KOPT-K1 (cell line): Measurements from ENCODE around the gene AP3B1.
"Not testable (repeated sequence)": the region's sequence is repeated elsewhere in the genome, so short reads cannot be mapped to it uniquely, and the experiment has no call there.

Experiments
- H3K27ac ChIP-seq: fragments of 200-600 bp; sonication (generic); 2 replicates; pipeline ENCODE4 v1.5.1; 2016; ENCODE audit warnings: antibody characterized with exemption, mild to moderate bottlenecking, low read depth, low read length; ENCODE audit not compliant: poor library complexity, severe bottlenecking
- H3K36me3 ChIP-seq: fragments of 200-600 bp; sonication (generic); 2 replicates; pipeline ENCODE4 v1.5.1; 2017; ENCODE audit warnings: antibody characterized with exemption, mild to moderate bottlenecking, low read length, moderate library complexity; ENCODE audit not compliant: insufficient read depth
- H3K9me3 ChIP-seq: fragments of 200-600 bp; sonication (generic); 2 replicates; pipeline ENCODE4 v1.5.1; 2017; ENCODE audit warnings: antibody characterized with exemption, low read length, mild to moderate bottlenecking; ENCODE audit not compliant: insufficient read depth, poor library complexity, severe bottlenecking

The AP3B1 gene

GRCh38 chr5:78190402-78190801 lies 104.1 kb downstream of the AP3B1 start:
- no peak overlapping the region for H3K27ac ChIP-seq
- peaks cover 14% of the 10 kb centered on the region for H3K9me3 ChIP-seq
- H3K36me3 ChIP-seq, result peaks cover 9% of the 10 kb centered on the region; the same call in 1 of the 2 replicates

DNA sequence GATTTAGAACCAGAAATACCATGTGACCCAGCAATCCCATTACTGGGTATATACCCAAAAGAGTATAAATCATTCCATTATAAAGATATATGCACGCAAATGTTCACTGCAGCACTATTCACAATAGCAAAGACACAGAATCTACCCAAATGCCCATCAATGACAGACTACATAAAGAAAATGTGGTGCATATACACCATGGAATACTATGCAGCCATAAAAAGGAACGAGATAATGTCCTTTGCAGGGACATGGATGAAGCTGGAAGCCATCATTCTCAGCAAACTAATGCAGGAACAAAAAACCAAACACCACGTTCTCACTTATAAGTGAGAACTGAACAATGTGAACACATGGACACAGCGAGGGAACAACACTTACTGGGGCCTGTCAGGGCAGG lies 105.8 kb downstream of the AP3B1 start:
- peaks cover 14% of the 10 kb centered on the region for H3K9me3 ChIP-seq
- H3K36me3 ChIP-seq, H3K27ac ChIP-seq: not testable (repeated sequence)

DNA sequence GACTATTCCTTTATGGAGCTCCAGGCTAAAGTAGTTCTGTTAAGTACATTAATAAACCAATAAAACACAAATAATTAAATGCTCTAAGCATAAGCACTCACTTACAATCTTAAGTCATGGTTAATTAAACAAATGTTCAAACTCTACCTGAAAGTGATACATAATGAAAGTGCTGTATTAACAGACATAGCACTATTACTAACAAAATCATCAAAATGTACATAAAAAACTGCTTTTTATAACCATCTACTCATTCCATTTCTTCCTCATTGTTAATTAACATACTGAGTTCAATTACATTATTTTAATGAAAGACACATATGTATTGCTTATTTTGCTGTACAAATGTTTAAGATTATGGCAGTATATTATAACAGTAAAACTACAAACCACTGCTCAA lies 107.3 kb downstream of the AP3B1 start:
- H3K9me3 ChIP-seq, result peaks cover 14% of the 10 kb centered on the region
- no peak overlapping the region for H3K27ac ChIP-seq
- peaks cover 17% of the 10 kb centered on the region; the same call in 1 of the 2 replicates for H3K36me3 ChIP-seq

- peaks cover 46% of the 10 kb centered on the region for H3K36me3 ChIP-seq
- H3K9me3 ChIP-seq, result peaks cover 7% of the 10 kb centered on the region
- H3K27ac ChIP-seq, result no peak overlapping the region
Observed at GRCh38 chr5:78182838-78183237, 111.7 kb downstream of the AP3B1 start.

DNA sequence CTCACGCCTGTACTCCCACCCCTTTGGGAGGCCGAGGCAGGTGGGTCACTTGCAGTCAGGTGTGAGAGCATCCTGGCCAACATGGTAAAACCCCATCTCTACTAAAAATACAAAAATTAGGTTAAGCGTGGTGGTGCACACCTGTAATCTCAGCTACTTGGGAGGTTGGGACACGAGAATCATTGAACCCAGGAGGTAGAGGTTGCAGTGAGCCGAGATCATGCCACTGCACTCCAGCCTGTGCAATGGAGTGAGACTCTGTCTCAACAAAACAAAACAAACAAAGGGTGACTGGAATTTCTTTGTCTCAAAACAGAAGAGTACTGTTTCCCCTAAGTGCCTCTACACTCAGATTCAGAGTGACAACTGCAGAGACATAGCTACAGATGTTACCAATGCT lies 116.1 kb downstream of the AP3B1 start:
- H3K9me3 ChIP-seq, result peaks cover 23% of the 10 kb centered on the region
- peaks cover 82% of the 10 kb centered on the region for H3K36me3 ChIP-seq
- no peak overlapping the region for H3K27ac ChIP-seq

- Histone ChIP-seq H3K9me3 (peaks cover 26% of the 10 kb centered on the region), H3K36me3 (peaks cover 44% of the 10 kb centered on the region)
- not testable (repeated sequence) for H3K27ac ChIP-seq
Observed at GRCh38 chr5:78170335-78170734, 124.2 kb downstream of the AP3B1 start.

GRCh38 chr5:78162253-78162862 lies 132.1 kb downstream of the AP3B1 start:
- H3K9me3 ChIP-seq, result no peaks in the 10 kb centered on the region
- H3K36me3 ChIP-seq, result peaks cover 50% of the 10 kb centered on the region
- no peak overlapping the region for H3K27ac ChIP-seq

- H3K36me3 ChIP-seq, result peaks cover 71% of the 10 kb centered on the region
- H3K9me3 ChIP-seq, result no peaks in the 10 kb centered on the region
Observed at GRCh38 chr5:78157001-78157400, 137.5 kb downstream of the AP3B1 start.

GRCh38 chr5:78151594-78152271 lies 142.8 kb downstream of the AP3B1 start:
- H3K9me3 ChIP-seq, result no peaks in the 10 kb centered on the region
- H3K36me3 ChIP-seq, result peaks cover 68% of the 10 kb centered on the region
- no peak overlapping the region for H3K27ac ChIP-seq

More at GRCh38 chr5:78157001-78157400, 137.5 kb downstream of the AP3B1 start:
- no peak overlapping the region for H3K27ac ChIP-seq

DNA sequence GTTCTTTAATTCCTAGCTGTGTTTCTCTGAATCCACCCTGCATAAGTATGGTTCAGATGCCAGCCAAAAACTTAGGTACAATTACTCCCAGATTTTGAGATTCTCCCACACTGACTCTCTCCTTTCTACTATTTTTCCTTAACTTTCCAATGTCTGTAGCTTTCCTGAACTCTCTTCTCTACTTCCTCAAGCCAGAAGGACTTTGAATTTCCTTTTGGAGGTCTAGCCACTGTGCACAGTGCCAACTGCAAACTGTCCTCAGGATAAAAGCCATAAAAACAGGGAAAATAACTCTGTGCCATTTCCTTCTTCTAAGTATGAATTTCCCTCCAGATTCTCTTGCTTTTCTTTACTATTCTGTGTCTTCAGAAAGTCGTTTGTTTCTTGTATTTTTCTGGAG lies 157.2 kb downstream of the AP3B1 start:
- no peaks in the 10 kb centered on the region for H3K9me3 ChIP-seq
- peaks cover 45% of the 10 kb centered on the region for H3K36me3 ChIP-seq
- H3K27ac ChIP-seq, result no peak overlapping the region

DNA sequence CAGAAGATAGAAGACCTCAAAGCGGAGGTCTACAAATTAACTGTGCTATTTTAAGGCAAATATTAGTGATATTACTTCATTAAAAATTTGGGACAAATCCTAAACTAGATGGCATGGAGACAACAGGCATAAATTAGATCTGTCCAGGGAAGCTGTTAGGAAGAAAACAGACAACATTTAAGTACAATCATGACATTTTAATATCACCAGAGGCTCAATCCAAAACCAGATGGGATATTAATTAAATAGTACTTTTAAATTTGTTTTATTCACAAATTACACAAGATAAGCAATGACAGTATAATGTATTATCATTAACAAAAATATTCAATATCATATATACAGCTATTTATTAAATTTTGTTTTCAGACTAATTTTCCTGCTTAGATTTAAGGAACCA lies 161.1 kb downstream of the AP3B1 start:
- peaks cover 24% of the 10 kb centered on the region for H3K36me3 ChIP-seq
- no peak overlapping the region for H3K27ac ChIP-seq
- no peaks in the 10 kb centered on the region for H3K9me3 ChIP-seq

DNA sequence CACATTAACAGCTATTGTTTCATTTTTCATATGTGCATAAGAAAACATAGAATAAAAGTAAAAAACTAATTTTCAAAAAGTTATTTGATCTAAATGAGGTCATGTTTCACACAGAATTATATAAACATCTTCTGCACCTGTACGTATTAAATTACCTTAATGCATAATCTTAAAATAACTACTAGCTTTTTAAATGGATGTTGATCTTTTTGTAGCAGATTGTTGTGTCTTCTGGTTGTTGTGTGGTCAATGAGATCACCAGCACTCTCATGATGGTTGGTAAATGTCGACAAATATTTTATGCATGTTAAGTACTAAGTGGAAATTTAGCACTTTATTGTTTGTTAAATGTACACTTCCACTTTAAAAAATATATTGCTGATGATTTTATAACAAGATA lies 162.0 kb downstream of the AP3B1 start:
- Histone ChIP-seq H3K36me3 (peaks cover 30% of the 10 kb centered on the region), H3K9me3 (no peaks in the 10 kb centered on the region), H3K27ac (no peak overlapping the region)

DNA sequence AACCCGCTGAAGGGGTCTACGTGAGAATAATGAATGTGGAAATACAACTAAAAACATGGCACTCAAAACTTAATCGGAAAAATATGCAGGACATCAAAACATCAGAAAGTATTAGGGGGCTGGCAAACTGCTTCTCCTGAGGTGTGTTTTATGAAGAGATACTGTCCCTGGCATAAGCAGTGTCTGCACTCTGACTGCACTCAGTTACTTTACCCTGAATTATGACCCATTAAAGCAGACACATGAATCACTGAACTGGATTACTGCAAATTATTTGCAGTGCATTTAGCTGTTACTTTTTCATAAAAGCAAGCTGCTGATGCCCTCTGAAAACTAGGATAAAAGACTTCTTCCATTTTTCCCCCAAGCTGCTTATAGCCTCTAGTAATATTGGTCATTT lies 164.9 kb downstream of the AP3B1 start:
- no peaks in the 10 kb centered on the region for H3K9me3 ChIP-seq
- H3K36me3 ChIP-seq, result peaks cover 33% of the 10 kb centered on the region
- H3K27ac ChIP-seq, result no peak overlapping the region

DNA sequence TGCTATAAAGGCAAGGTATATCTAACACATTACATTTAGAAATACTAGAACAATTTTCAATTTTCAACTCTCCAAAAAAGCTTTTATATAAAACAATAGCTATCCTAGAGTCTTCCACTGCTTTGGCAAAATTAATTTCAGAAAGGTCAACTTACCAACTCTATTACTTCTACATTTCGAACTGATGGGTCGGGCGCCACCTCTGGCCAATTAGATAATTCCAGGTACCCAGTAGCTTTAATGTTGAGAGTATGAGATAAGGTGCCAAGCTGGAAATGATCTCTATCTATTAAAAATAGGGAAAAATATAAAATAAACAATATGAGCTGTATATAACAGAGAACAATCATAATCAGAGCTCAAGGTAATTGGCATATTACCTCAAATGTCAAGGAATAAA lies 166.6 kb downstream of the AP3B1 start:
- Histone ChIP-seq H3K36me3 (peaks cover 32% of the 10 kb centered on the region), H3K9me3 (peaks cover 4% of the 10 kb centered on the region), H3K27ac (no peak overlapping the region)

- peaks cover 4% of the 10 kb centered on the region for H3K9me3 ChIP-seq
- H3K36me3 ChIP-seq, result peaks cover 29% of the 10 kb centered on the region
- no peak overlapping the region for H3K27ac ChIP-seq
Observed at GRCh38 chr5:78126536-78126935, 168.0 kb downstream of the AP3B1 start.

DNA sequence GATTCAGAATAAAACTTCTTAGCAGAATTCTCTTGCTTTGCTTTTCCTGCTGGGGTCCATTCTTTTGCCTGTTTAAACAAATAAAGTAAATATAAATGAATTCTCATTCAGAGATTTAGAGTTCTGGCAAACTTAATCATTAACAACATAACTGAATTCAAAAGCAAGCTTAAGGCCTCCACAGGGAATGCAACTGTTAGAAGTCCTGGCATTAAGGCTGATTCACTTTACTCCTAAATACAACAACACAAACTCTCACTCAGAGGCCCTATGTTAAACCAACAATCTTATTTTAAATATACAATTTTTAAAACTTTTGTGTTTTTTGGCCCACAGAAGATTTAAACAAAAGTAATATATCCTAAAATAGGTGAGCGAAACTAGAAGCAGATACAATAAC lies 178.3 kb downstream of the AP3B1 start:
- peaks cover 4% of the 10 kb centered on the region for H3K9me3 ChIP-seq
- no peak overlapping the region for H3K27ac ChIP-seq

More for the DNA sequence above, 178.3 kb downstream of the AP3B1 start:
- peaks cover 50% of the 10 kb centered on the region for H3K36me3 ChIP-seq
